Measurements from ENCODE around the gene CPNE5. TPM values are rescaled to one million over a fixed set of nuclear protein-coding genes. Genes with fewer than 3 reads are reported as not detected.

CPNE5 gene
- total RNA-seq = 11.8 and 15.2 TPM in 2 replicates

DNA sequence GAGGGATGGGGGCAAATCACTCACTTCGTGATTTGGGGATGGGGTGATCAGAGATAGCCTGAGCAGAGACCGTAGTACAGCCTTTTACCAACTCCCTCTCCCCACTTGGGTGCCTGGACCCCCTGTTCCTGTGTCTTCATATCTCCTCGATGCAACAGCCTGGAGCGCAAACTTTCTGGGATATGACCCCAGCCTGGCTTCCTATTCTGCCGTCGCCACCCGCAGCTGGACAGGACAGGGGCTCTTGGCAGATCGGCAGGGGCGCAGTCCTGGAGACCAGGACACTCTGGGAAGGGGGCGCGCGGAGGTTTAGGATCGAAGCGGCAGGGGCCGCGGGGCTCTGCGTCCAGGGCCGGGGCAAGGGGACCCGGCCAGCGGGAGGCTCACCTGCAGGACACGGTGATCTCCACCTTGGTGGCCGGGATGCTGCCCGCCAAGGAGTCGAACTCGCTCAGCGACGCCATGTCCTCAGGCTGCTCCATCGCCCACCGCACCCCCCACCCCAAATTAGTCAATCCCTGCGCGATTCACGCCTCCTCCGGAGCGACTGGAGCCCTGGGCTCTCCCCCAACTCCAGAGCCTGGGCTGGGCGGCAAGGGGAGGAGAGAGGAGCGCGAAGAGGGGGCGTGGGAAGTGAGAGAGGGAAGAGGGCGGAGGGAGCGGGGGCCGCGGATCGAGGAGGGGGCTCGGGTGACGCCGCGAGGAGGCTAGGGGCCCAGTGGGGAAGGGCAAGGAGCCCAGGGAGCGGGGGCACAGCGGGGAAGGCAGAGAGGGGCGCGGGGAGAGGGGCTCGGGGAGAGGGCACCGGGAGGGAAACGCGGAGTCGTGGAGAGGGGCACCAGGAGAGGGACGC, at the start of gene CPNE5:
Gene CPNE5, minus strand, starts transcription at position 549 of the 853 bp plus-strand sequence. Its CDS starts 67 bp downstream, at position 482.

GRCh38 chr6:36885461-36886401, 46.5 kb upstream of the CPNE5 start, which contains the start of gene C6orf89:
Gene C6orf89 (plus strand): TSS chr6:36885952. CDS start chr6:36899445, 13,493 bp downstream.

DNA sequence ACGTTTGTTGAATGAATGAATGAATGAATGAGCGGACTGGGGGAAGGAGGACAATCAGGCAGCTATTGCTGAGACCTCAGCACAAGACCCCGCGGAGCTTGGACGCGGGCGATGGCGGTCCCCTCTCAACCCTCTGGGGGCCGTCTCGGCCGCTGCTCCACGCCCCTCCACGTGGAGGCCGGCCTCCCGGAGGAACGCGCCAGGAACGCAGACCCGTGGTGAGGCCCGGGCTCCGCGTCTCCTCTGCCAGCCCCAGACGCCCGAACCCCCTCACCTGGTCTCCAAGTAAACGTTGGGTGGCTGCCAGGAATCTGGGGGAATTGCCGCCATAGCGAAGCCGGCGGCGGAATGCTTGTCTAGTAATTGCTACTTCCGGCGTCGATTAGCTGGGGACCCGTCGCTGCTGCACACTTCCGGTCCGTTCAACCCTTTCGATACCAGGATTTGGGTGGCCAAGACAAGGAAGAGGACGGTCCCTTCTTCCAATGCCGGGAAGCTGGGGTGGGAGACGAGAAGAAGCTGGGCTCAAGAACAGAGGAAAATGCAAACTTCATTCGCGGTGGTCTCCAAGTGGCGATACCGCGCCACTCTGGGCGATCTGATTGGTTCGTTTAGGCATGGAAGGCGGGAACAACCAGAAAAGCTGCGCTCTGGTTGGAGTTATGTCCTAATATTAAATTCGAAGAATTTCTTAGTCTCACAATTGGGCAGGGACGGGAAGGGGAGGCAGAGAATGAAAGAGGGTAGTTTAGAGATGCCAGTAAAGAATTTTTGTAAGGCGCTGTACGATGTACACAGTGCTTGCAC, 35.4 kb upstream of the CPNE5 start, which contains the start of gene PPIL1:
Gene PPIL1, minus strand, starts transcription at position 361 of the 807 bp plus-strand sequence. Its CDS starts 31 bp downstream, at position 330.

GRCh38 chr6:36697481-36697903, 141.8 kb downstream of the CPNE5 start, which contains the start of gene RAB44:
Gene RAB44 (plus strand): TSS chr6:36697826. CDS start chr6:36704236, 6,410 bp downstream.

Other genes with a start within 250 kb of the CPNE5 start
- 221 and 299 TPM in 2 replicates for gene SRSF3, start 245.1 kb downstream of the CPNE5 start, total RNA-seq
- 141 and 160 TPM in 2 replicates for gene CDKN1A, start 160.7 kb downstream of the CPNE5 start, total RNA-seq
- under 0.01 TPM in 2 replicates for gene RAB44, start 141.6 kb downstream of the CPNE5 start, total RNA-seq
- 28.0 and 38.3 TPM in 2 replicates for gene PPIL1, start 35.4 kb upstream of the CPNE5 start, total RNA-seq
- gene C6orf89, start 46.5 kb upstream of the CPNE5 start, total RNA-seq = 23.7 and 25.1 TPM in 2 replicates
- under 0.01 and 3.5 TPM in 2 replicates for gene PI16, start 115.3 kb upstream of the CPNE5 start, total RNA-seq
- gene MTCH1, start 146.8 kb upstream of the CPNE5 start, total RNA-seq = 270 and 308 TPM in 2 replicates
- not detected in 2 replicates for gene FGD2, start 166.2 kb upstream of the CPNE5 start, total RNA-seq

Measured in endothelial cell of coronary artery (primary cell).